GM21526 (cell line): ENCODE measurements around the gene TAF12.
"Not testable (repeated sequence)": the region's sequence is repeated elsewhere in the genome, so short reads cannot be mapped to it uniquely, and the experiment has no call there.

Experiments
- ATAC-seq: cut with Tn5 transposase; IDR thresholded peaks from one replicate; pipeline ENCODE4 v1.9.1; 2021; ENCODE audit warnings: moderate library complexity; ENCODE audit not compliant: unreplicated experiment, low FRiP score

The TAF12 gene

DNA sequence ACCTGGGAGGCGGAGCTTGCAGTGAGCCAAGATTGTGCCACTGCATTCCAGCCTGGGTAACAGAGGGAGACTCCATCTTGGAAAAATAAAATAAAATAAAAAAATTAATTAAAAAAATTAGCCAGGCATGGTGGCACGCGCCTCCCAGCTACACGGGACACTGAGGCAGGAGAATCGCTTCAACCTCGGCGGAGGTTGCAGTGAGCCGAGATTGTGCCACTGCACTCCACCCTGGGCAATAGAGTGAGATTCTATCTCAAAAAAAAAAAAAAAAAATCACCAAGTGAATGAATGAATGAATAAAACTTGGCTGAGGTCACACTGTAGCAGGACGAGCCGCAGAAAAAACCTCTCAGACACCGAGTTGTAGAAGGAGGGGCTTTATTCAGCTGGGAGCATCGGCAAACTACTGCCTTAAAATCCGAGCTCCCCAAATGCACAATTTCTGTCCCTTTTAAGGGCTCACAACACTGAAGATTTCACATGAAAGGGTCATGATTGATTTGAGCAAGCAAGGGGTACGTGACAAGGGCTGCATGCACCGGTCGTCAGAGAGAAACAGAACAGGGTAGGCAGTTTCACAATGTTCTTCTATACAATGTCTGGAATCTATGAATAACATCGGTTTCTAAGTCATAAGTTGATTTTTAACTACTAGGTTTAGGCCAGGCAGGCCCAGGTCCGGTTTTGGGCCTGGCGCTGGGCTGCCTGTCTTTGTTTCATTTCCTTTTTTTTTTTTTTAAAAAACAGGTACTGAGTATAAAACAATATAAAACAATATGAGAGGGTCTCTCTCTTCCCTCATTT, 56.1 kb downstream of the TAF12 start:
- ATAC-seq, result not testable (repeated sequence)

DNA sequence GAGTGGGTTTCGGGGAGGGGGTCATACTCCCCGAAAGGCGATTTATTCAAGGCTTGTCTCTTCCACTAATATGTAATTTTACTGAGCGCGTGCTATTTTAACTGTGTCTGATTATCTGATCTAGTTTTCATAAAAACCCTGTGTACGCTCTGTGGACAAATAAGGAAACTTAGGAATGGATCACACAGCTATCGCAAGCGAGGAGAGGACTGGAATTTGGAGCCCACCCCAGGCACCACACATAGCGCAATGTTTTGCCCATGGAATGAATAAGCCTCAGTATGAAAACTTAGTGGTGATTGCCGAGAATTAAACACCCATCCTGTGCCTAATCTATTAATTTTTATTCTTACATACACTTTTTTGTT, 60.6 kb downstream of the TAF12 start:
- no peak for ATAC-seq

DNA sequence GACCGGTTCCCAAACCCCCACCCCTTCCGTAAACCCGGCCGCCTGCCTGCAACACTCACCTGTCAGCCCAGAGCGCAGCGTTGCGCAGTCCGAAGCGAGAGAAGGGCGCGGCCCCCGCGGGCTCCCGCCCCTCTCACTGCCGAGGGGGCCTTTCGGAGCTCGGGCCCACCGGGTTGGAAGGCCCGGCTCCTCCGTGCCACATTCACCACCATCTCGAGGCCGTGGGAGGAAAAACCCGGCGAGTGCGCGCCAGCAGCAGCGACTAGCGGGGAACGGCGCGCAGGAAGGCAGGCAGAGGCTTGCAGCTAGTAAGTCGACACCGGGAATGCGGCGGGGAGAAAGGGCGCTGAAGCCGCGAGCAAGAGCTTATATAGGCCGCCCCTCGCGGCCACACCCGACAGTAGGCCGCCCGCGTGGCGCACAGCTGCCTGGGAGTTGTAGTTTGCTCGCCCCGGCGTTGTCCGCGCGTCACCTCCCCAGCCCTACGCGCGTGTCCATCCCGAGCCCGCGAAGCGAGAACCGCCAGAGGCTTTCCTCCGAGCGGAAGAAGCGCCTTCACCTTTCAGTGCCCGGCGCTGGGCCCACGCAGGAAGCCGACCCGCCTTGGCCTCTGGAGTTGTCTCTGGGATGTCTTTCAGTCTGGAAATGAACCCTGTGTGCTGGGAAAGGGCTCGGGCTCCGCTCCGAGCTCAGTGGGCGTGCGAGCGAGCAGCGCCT, 61.2 kb downstream of the TAF12 start:
- ATAC-seq, result peak; percentile 78

DNA sequence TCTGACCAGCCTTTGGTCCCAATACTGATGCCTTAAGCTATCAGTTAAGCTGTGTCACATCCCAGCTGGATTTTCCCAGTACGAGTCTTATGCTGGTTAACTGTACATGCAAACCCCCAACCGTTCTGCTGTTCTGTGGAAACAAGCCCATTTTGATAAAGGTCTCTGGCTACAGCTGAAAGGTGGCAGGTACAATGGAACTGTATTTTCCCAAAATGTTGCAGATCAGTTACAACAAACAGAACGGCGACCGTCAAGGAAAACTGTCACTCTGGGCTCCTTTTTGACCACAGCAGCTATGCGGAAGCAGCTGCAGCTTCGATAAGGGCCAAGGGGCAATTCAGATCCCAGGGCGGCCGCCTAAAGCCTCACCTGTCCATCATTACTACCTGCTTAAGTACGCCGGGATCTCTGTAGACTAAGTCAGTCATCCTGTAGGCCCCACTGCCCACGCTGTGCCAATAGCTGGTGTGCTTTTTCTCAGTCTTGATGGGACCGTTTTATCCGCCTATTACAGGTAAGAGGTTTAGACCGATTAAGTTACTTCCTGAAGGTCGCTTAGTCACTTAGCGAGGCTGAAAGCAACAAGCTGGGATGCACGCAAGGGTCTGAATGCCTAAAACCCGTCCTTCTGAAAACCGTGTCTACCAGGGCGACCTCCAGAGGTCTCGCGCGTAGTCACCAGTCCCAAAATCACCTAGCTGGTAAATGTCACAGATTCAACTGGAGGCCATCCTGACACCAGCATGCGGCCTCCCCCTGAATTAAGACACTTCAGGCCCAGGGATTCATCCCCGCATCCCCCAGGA, 61.9 kb downstream of the TAF12 start:
- peak; percentile 25 for ATAC-seq

DNA sequence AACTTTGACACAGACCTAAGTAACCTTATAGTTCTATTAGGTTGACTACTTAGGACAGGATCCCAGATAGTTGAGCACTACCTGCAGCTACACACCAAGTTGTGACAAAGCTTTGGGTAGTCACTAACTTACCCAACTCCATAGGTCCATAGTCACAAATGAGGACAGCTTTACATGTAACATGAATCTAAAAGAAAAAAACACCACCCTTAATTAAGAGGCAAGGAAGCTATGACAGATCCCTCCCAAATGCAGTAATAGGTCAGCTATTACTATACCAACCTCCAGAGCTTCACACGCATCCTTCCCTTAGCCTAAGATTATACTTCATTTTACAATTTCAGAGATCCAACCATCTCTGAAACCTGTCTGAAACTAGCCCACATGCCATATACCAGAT, 63.5 kb downstream of the TAF12 start:
- ATAC-seq, result no peak

DNA sequence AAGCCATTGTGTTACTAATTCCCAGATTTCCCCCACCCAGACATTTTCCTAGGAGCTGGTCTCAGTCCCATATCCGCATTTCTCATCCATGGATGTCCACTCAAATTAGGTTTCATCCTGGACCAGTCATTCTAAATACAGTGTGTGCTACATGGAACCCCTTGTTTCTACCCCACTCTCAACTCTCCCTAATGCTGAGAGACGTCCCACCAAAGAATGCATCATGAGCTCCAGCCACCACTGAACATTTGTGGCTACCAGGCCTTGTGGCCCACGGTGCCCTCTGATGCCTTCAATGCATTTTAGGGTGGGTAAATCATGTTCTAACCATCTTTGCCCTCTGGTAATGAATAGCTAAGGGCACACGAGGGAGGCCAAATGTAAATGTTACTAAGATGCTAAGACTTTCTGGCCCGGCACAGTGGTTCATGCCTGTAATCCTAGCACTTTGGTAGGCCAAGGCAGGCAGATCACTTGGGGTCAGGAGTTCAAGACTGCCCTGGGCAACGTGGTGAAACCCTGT, 64.1 kb downstream of the TAF12 start:
- no peak for ATAC-seq

DNA sequence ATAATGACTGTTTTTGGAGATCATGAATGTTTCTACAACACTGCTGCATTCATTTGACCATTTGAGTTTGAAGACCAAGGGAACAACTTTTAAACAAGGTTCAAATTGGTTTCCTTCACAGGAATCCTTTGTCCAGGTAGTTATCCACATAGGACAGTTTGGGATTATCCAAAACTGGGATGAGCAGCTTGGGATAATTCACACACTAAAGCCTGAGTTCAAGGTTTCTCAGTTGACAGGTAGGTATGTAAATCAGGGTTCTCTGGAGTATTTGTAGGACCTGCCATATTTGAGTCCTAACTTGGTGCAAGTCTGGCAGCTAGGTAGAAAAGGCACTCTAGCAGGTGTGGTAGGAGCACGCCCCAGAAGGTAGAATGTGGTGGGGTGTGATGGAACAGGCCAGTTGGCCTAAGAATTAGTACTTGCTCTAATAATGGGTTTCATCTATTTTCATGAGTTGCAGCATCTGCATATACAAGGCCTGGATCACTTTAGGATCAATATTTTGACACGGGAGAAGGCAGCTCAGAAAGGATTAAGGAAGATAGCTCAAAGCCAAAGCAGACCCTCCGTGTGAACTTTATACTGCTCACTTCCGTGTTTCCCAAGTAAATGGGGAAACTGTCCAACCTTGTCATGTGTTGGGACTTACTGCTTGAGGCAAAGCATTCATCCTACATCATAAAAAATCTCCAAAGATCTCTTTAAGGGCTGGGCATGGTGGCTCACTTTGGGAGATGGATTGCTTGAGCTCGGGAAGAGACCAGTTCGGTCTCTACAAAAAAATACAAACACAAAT, 64.9 kb downstream of the TAF12 start:
- ATAC-seq, result no peak

DNA sequence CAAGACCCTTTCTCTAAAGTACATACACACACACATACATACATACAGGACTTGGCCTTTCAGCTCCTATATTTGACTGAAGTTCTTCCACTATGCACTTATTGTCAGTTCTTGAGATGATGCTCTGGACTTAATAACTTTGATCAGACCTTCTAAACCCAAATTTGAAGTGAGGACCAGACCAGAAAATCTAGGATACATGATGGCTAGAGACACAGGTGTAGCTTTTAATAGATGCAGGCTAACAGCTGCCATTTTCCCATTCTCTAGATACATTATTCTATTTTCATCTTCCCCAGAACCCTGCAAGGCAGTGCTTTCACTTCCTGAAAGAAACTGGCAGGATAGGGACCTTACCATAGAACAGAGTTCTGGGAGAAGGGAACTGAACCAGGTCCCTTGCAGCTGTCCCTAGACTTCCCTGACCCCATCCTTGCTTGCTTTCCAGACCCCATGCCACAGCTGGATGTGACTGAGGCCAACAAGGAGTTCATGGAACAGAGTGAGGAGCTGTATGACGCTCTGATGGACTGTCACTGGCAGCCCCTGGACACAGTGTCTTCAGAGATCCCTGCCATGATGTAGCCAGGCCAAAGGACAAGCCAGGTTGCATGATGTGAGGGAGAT, 65.7 kb downstream of the TAF12 start:
- ATAC-seq, result no peak

DNA sequence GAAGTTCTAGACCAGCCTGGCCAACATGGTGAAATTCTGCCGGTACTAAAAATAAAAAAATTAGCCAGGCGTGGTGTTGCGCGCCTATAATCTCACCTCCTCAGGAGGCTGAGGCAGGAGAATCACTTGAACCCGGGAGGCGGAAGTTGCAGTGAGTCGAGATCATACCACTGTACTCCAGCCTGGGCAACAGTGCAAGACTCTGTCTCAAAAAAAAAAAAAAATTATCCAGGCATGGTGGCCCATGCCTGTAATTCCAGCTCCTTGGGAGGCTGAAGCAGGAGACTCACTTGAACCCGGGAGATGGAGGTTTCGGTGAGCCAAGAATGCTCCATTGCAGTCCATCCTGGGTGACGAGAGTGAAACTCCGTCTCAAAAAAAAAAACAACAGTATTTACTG, 69.3 kb downstream of the TAF12 start:
- no peak for ATAC-seq

DNA sequence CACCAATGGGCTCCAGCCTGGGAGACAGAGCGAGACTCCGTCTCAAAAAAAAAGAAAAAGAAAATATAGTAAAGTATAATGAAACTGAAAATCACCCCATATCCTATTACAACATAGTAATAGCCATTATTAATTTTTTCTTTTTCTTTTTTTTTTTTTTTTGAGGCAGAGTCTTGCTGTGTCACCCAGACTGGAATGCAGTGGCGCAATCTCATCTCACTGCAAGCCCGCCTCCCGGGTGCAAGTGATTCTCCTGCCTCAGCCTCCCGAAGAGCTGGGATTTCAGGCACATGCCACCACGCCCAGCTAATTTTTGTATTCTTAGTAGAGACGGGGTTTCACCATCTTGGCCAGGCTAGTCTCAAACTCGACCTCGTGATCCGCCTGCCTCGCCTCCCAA, 70.0 kb downstream of the TAF12 start:
- not testable (repeated sequence) for ATAC-seq

DNA sequence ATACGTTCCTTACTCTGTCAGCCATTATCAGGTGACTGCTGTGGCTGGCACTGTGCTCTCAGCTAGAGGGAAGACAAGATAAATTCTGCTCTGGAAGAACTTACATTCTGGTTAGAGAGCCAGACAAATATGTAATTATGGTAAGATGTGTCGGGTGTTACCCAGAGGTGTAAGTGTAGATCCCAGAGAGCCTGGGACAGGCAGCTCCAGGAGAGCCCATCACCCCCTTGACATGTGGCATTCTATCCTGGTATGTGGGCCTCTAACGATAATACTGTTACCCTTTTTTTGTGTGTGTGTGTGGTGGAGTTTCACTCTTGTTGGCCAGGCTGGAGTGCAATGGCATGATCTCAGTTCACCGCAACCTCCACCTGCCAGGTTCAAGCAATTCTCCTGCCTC, 71.0 kb downstream of the TAF12 start:
- no peak for ATAC-seq

DNA sequence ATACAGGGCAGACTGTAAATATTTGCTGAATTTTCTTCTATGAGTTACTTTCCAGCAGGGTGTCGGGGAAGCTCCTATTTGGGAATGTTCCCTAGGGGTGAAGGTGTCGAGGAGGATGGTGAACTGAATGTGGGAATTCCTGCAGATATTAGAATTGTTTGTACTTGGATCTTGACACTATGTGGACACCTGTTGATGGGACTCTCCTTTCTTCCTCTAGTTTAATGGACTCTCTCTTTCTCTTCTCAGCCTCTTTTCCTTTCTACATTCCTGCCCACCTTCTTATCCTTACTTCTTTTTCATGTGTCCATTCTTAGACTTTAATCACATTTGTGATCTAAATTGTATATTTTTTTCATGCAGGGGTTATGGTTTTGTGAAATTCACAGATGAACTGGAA, 75.9 kb downstream of the TAF12 start:
- ATAC-seq, result no peak

DNA sequence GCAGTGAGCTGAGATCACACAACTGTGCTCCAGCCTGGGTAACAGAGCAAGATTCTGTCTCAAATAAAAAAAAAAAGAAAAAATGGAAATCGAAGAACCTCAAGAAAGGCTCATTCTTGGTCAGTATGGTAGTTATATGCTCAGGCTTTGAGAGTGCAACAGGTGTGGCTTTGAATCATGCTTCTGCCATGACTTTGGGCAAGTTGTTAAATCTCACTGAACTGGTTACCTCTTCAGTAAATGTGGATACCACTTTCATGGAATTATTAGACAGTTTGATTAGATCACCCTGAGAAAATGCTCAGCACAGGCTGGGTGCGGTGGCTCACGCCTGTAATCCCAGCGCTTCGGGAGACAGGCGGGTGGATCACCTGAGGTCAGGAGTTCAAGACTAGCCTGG, 77.1 kb downstream of the TAF12 start:
- no peak for ATAC-seq

DNA sequence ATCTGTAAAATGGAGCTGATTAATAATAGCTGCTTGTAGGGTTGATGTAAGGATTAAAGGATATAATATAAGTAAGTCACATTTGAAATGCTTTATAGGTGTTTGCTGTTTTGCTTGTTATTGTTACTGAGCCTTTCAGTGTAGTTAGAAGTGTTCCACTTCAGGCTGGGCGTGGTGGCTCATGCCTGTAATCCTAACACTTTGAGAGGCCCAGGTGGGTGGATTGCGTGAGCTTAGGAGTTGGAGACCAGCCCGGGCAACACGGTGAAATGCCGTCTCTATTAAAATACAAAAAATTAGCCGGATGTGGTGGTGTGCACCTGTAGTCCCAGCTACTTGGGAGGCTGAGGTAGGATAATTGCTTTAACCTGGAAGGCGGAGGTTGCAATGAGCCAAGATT, 77.8 kb downstream of the TAF12 start:
- ATAC-seq, result no peak

DNA sequence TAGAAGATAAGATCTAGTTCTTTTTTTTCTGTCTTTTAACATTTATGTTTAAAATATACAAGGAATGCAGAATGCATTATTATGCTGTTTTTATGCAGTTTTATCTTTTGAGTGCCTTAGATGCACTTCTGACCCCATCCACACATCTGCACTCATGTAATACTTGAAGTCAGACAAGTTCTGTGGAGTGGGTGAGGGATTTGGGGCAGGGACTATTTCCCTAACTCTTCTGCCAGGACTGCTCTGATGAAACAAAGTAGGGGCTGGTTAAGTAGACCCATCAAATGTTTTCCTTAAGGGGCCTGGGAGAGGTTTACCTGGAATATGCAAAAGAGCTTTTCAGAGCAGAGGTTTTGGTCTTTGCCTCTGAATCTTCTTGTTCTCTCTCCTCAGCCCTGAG, 78.6 kb downstream of the TAF12 start:
- no peak for ATAC-seq

DNA sequence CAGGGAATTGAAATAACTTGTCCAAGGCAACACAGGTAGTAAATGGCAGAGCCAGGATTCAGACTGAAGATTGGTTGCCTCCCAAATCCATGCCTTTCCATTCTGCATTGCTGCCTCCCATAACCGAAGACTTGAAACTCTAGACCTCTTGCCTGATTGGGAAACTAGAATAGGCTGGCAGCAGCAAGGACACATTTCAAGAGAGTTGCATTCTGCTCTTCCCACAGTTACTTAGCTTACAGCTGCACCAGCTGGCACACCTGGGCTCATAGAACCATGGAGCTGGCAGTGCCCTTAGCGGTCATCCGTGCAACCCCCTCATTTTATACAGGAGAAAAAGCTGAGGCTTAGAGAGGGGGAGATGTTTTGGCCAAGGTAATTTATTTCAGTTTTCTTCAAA, 82.0 kb downstream of the TAF12 start:
- no peak for ATAC-seq
